Stimulated activated CD8-positive, alpha-beta memory T cell treated with anti-CD3 and anti-CD28 coated beads, Interleukin-7, amount 100 ng/mL, for 1 hour (primary cell): ENCODE measurements around the gene SAFB.

Experiments
- DNase-seq, 2 donors: peaks; one replicate each; pipeline ENCODE4 v3.0.0-alpha.2; 2020; ENCODE audit warnings: low read depth in 2 of 2

Gene SAFB

GRCh38 chr19:5666921-5667610, 44.2 kb downstream of the SAFB start:
- DNase-seq, result no peak

- no peak for DNase-seq
These were observed 44.9 kb downstream of the SAFB start for GRCh38 chr19:5667751-5668271.

- no peak for DNase-seq
These were observed 46.3 kb downstream of the SAFB start for GRCh38 chr19:5669212-5669611.

GRCh38 chr19:5671600-5671999, 48.7 kb downstream of the SAFB start:
- DNase-seq, result no peak

- DNase-seq, result no peak
These were observed 50.0 kb downstream of the SAFB start for GRCh38 chr19:5672708-5673459.

GRCh38 chr19:5673752-5674151, 50.9 kb downstream of the SAFB start:
- DNase-seq, result no peak

- no peak for DNase-seq
These were observed 51.8 kb downstream of the SAFB start for GRCh38 chr19:5674714-5675113.

- no peak for DNase-seq
These were observed 53.4 kb downstream of the SAFB start for GRCh38 chr19:5676105-5676771.

GRCh38 chr19:5676772-5677105, 53.9 kb downstream of the SAFB start:
- no peak for DNase-seq

- no peak for DNase-seq
These were observed 54.3 kb downstream of the SAFB start for GRCh38 chr19:5677136-5677535.

GRCh38 chr19:5677580-5677979, 54.7 kb downstream of the SAFB start:
- no peak for DNase-seq

GRCh38 chr19:5678071-5678718, 55.3 kb downstream of the SAFB start:
- no peak for DNase-seq

- DNase-seq, result no peak
These were observed 56.6 kb downstream of the SAFB start for GRCh38 chr19:5679289-5680083.

- DNase-seq, result no peak
These were observed 57.2 kb downstream of the SAFB start for GRCh38 chr19:5680084-5680436.

- DNase-seq, result peak; percentile 95 to 96
These were observed 57.8 kb downstream of the SAFB start, which contains the start of the genes HSD11B1L and MICOS13 for GRCh38 chr19:5680437-5681368. Gene HSD11B1L, plus strand, starts transcription at chr19:5681027. Its CDS starts 3,806 bp downstream, at chr19:5684833. Gene MICOS13, minus strand, starts transcription at chr19:5680516. Its CDS starts 30 bp downstream, at chr19:5680486.

- no peak for DNase-seq
These were observed 58.7 kb downstream of the SAFB start for GRCh38 chr19:5681391-5682106.

- DNase-seq, result no peak
These were observed 59.2 kb downstream of the SAFB start for GRCh38 chr19:5682107-5682482.

- DNase-seq, result no peak
These were observed 60.4 kb downstream of the SAFB start for GRCh38 chr19:5683177-5683886.
